ENCODE measurements around the gene SUPT3H. TPM values are rescaled to one million over a fixed set of nuclear protein-coding genes. Genes with fewer than 3 reads are reported as not detected.
"Not testable (repeated sequence)": the region's sequence is repeated elsewhere in the genome, so short reads cannot be mapped to it uniquely, and the experiment has no call there.

SUPT3H gene
- total RNA-seq, 2 donors from 2014 or later = 2.5 to 4.5 TPM

DNA sequence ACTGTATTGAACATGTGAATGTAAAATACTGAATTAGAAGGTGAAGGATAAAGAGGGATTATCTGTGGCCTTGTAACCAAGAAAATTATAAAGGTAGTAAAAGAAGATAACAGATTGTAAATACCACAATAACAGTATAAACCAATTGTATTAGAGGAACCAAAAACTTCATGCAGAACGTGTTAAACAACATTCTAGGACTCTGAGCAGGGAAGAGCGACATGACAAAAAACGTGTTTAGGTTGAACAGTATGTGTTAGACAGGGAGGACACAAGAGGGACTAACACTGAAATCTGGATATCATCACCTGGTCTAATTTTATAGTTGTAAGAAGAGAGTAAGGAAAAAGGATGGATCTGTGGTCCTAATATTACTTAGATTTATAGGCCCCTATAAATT, 308.6 kb downstream of the SUPT3H start:
- Histone ChIP-seq H3K27me3 (no peaks in the 10 kb centered on the region), H3K4me3 (no peak overlapping the region), H3K4me1 (no peaks in the 10 kb centered on the region), H3K36me3 (no peaks in the 10 kb centered on the region), H3K27ac (no peak overlapping the region), H3K9me3 (no peaks in the 10 kb centered on the region)
- no peak for TF ChIP-seq CTCF (IDR thresholded peaks at IDR 0.05)
- no peak for DNase-seq (ENCODE audit: low spot score)

DNA sequence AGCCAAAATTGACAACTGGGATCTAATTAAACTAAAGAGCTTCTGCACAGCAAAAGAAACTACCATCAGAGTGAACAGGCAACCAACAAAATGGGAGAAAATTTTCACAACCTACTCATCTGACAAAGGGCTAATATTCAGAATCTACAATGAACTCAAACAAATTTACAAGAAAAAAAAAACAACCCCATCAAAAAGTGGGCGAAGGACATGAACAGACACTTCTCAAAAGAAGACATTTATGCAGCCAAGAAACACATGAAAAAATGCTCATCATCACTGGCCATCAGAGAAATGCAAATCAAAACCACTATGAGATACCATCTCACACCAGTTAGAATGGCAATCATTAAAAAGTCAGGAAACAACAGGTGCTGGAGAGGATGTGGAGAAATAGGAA, 310.3 kb downstream of the SUPT3H start:
- H3K4me3 ChIP-seq; H3K27me3 ChIP-seq; H3K4me1 ChIP-seq; H3K36me3 ChIP-seq; H3K27ac ChIP-seq; H3K9me3 ChIP-seq; DNase-seq (ENCODE audit: low spot score): not testable (repeated sequence)

DNA sequence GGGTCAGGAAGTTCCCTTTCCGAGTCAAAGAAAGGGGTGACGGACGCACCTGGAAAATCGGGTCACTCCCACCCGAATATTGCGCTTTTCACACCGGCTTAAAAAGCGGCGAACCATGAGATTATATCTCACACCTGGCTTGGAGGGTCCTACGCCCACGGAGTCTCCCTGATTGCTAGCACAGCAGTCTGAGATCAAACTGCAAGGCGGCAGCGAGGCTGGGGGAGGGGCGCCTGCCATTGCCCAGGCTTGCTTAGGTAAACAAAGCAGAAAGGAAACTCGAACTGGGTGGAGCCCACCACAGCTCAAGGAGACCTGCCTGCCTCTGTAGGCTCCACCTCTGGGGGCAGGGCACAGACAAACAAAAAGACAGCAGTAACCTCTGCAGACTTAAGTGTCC, 315.1 kb downstream of the SUPT3H start:
- H3K4me3 ChIP-seq; H3K9me3 ChIP-seq; H3K27ac ChIP-seq; DNase-seq (ENCODE audit: low spot score); H3K36me3 ChIP-seq; H3K4me1 ChIP-seq; H3K27me3 ChIP-seq: not testable (repeated sequence)

DNA sequence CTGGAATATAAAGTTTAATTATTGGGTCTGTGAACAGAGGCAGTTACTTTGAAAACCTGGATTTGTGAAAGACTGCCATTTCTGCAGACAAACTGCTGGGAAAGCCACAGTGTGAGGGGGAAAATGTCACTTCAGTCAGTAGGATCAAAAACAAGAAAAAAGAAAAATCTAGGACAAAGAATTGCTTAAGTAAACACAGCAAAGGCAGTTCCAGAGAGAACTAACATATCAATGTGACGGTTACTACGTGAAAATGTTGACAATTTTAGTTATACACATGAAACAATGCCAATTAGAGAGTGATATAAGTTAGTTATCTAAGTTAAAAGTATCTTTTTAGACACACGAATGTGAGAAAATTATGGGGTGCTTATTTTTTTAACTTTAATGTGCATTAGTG, 320.0 kb downstream of the SUPT3H start:
- no peak for DNase-seq (ENCODE audit: low spot score)
- Histone ChIP-seq H3K36me3 (no peaks in the 10 kb centered on the region), H3K9me3 (peaks cover 0 to 5% of the 10 kb centered on the region in 2 donors), H3K4me3 (no peak overlapping the region), H3K4me1 (no peaks in the 10 kb centered on the region), H3K27me3 (no peaks in the 10 kb centered on the region), H3K27ac (no peak overlapping the region)
- TF ChIP-seq CTCF (IDR thresholded peaks at IDR 0.05) = no peak

- no peak for TF ChIP-seq CTCF (IDR thresholded peaks at IDR 0.05)
- no peaks in the 10 kb centered on the region for H3K9me3 ChIP-seq
- DNase-seq (ENCODE audit: low spot score) = no peak
- H3K36me3 ChIP-seq = no peaks in the 10 kb centered on the region
- no peak overlapping the region for H3K27ac ChIP-seq
- no peak overlapping the region for H3K4me3 ChIP-seq
- H3K27me3 ChIP-seq = no peaks in the 10 kb centered on the region
- no peaks in the 10 kb centered on the region for H3K4me1 ChIP-seq
These were observed 323.1 kb downstream of the SUPT3H start for GRCh38 chr6:45054610-45055009.

DNA sequence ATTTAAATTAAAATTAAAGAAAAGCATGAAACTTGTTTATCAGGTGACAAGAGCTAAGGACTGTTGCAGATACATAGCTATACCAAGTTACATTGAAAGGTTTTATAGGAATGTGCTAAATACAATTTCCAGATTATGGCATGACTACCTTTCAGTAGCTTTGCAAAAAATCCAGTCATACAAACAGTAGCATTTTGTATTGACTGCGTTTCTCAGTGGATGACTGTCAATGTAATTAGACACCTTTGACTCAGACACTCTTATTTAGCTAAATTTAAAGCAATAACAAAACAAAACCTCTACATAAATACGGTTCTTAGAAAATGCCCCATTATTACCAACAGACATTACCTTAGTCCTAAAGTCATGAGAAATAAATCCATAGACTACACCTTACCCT, 325.4 kb downstream of the SUPT3H start:
- Histone ChIP-seq H3K4me1 (no peaks in the 10 kb centered on the region), H3K27ac (no peak overlapping the region), H3K9me3 (no peaks in the 10 kb centered on the region), H3K27me3 (no peaks in the 10 kb centered on the region), H3K4me3 (no peak overlapping the region), H3K36me3 (no peaks in the 10 kb centered on the region)
- no peak for DNase-seq (ENCODE audit: low spot score)
- no peak for TF ChIP-seq CTCF (IDR thresholded peaks at IDR 0.05)

DNA sequence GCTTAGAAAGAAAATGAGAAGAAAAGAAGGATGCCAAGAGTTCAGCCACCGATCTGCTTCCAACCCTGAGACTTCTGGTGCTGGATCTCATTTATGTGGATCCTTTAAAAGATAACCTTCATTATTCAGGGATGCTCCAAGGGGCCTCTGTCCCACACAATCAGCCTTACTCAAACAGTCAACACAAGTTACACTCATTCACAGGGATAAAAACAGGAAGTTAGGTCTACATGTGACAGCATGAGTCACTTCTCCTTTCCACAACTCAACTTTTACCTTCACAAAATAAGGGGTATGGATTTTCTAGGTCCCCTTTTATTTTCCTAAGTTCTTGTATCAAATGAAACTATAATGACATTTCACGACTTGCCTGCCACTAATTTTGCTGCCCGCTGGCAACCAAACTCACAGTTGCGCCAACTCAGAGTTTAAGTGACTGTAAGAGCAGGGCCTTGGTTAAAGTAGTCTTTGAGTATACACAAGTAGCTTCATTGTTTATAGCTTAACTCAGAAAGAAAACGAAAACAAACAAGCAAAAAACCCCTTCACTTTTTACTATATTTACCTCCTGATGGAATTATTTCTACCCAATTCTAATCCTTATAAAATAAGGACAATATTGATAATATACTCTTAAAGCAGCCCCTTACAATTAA, 328.4 kb downstream of the SUPT3H start:
- no peak overlapping the region for H3K27ac ChIP-seq
- DNase-seq (ENCODE audit: low spot score) = no peak
- H3K27me3 ChIP-seq = no peaks in the 10 kb centered on the region
- H3K4me3 ChIP-seq = no peak overlapping the region
- TF ChIP-seq CTCF (IDR thresholded peaks at IDR 0.05) = no peak
- H3K4me1 ChIP-seq = no peaks in the 10 kb centered on the region
- H3K9me3 ChIP-seq = no peaks in the 10 kb centered on the region
- H3K36me3 ChIP-seq = no peaks in the 10 kb centered on the region

Measured in right atrium auricular region (tissue), 2 donors.